ENCODE measurements around the gene PRDM16.

Gene PRDM16

GRCh38 chr1:3356827-3357460 is 287.9 kb downstream of the PRDM16 start:
- no peak overlapping the region for H3K9ac ChIP-seq (ENCODE audit: low read depth, low read length, poor library complexity, severe bottlenecking)
- H3K27me3 ChIP-seq (ENCODE audit: insufficient read depth, low read length, poor library complexity, severe bottlenecking): no peaks in the 10 kb centered on the region
- no peaks in the 10 kb centered on the region for H4K20me1 ChIP-seq (ENCODE audit: insufficient read depth, low read length, poor library complexity, severe bottlenecking)
- no peaks in the 10 kb centered on the region for H3K9me3 ChIP-seq (ENCODE audit: insufficient read depth, low read depth, low read length)
- H3K4me2 ChIP-seq (ENCODE audit: low read depth, low read length, poor library complexity, severe bottlenecking): no peak overlapping the region
- no peaks in the 10 kb centered on the region for H3K4me1 ChIP-seq (ENCODE audit: insufficient read depth, low read length, poor library complexity, severe bottlenecking)
- H3K9me2 ChIP-seq (replicated peaks; ENCODE audit: low read depth, low read length): no peaks in the 10 kb centered on the region
- peaks cover 5% of the 10 kb centered on the region; the same call in 1 of the 2 replicates for H3K36me3 ChIP-seq (ENCODE audit: insufficient read depth, low read length)
- H2AFZ ChIP-seq (ENCODE audit: low read length): no peak overlapping the region
- H3K79me2 ChIP-seq (ENCODE audit: insufficient read depth, low read length): no peaks in the 10 kb centered on the region
- H3F3A ChIP-seq (ENCODE audit: low read depth): no peaks in the 10 kb centered on the region
- H3K4me3 ChIP-seq (ENCODE audit: low read length, poor library complexity, severe bottlenecking): no peak overlapping the region
- TF ChIP-seq CTCF (conservative IDR thresholded peaks at IDR 0.05; ENCODE audit: low read length): no peak

- Histone ChIP-seq H3F3A (ENCODE audit: low read depth) (no peaks in the 10 kb centered on the region), H3K4me2 (ENCODE audit: low read depth, low read length, poor library complexity, severe bottlenecking) (no peak overlapping the region), H3K9ac (ENCODE audit: low read depth, low read length, poor library complexity, severe bottlenecking) (no peak overlapping the region), H2AFZ (ENCODE audit: low read length) (no peak overlapping the region), H3K79me2 (ENCODE audit: insufficient read depth, low read length) (no peaks in the 10 kb centered on the region), H4K20me1 (ENCODE audit: insufficient read depth, low read length, poor library complexity, severe bottlenecking) (no peaks in the 10 kb centered on the region), H3K36me3 (ENCODE audit: insufficient read depth, low read length) (peaks cover 5% of the 10 kb centered on the region; the same call in 1 of the 2 replicates), H3K27me3 (ENCODE audit: insufficient read depth, low read length, poor library complexity, severe bottlenecking) (no peaks in the 10 kb centered on the region), H3K9me3 (ENCODE audit: insufficient read depth, low read depth, low read length) (no peaks in the 10 kb centered on the region), H3K4me1 (ENCODE audit: insufficient read depth, low read length, poor library complexity, severe bottlenecking) (no peaks in the 10 kb centered on the region), H3K4me3 (ENCODE audit: low read length, poor library complexity, severe bottlenecking) (no peak overlapping the region), H3K9me2 (replicated peaks; ENCODE audit: low read depth, low read length) (no peaks in the 10 kb centered on the region)
- TF ChIP-seq EZH2phosphoT487 (IDR thresholded peaks at IDR 0.05; ENCODE audit: borderline replicate concordance): no peak
- no peak for TF ChIP-seq CTCF (conservative IDR thresholded peaks at IDR 0.05; ENCODE audit: low read length)
Observed at GRCh38 chr1:3357526-3358297, 288.7 kb downstream of the PRDM16 start.

- no peak overlapping the region for H2AFZ ChIP-seq (ENCODE audit: low read length)
- peaks cover 5% of the 10 kb centered on the region; the same call in 1 of the 2 replicates for H3K36me3 ChIP-seq (ENCODE audit: insufficient read depth, low read length)
- H3K27me3 ChIP-seq (ENCODE audit: insufficient read depth, low read length, poor library complexity, severe bottlenecking): no peaks in the 10 kb centered on the region
Observed at GRCh38 chr1:3359351-3359750, 290.3 kb downstream of the PRDM16 start.

More at GRCh38 chr1:3359351-3359750, 290.3 kb downstream of the PRDM16 start:
- Histone ChIP-seq H3K4me2 (ENCODE audit: low read depth, low read length, poor library complexity, severe bottlenecking) (no peak overlapping the region), H3K79me2 (ENCODE audit: insufficient read depth, low read length) (no peaks in the 10 kb centered on the region), H3K9me2 (replicated peaks; ENCODE audit: low read depth, low read length) (no peaks in the 10 kb centered on the region), H3K9ac (ENCODE audit: low read depth, low read length, poor library complexity, severe bottlenecking) (no peak overlapping the region), H3F3A (ENCODE audit: low read depth) (no peaks in the 10 kb centered on the region), H3K4me3 (ENCODE audit: low read length, poor library complexity, severe bottlenecking) (no peak overlapping the region), H3K4me1 (ENCODE audit: insufficient read depth, low read length, poor library complexity, severe bottlenecking) (no peaks in the 10 kb centered on the region), H3K9me3 (ENCODE audit: insufficient read depth, low read depth, low read length) (no peaks in the 10 kb centered on the region), H4K20me1 (ENCODE audit: insufficient read depth, low read length, poor library complexity, severe bottlenecking) (no peaks in the 10 kb centered on the region)
- TF ChIP-seq CTCF (conservative IDR thresholded peaks at IDR 0.05; ENCODE audit: low read length) (no peak), EZH2phosphoT487 (IDR thresholded peaks at IDR 0.05; ENCODE audit: borderline replicate concordance) (no peak)
